Measurements from ENCODE around the gene FCSK. TPM values are rescaled to one million over a fixed set of nuclear protein-coding genes. Genes with fewer than 3 reads are reported as not detected.

FCSK gene
- total and polyA plus RNA-seq, 2 of the 8 experiments (the other 6 are each of a cell fraction or from before 2014, with no cell fraction given) = 4.6 to 5.1 TPM

GRCh38 chr16:70442344-70442743 lies 12.1 kb upstream of the FCSK start:
- H4K8ac ChIP-seq (ENCODE audit: extremely low read depth, insufficient read depth, low read length) = no peak overlapping the region
- H3K79me2 ChIP-seq (ENCODE audit: control insufficient read depth in 1 of 2, insufficient read depth in 2 of 2, low read length in 2 of 2) = peaks cover 0 to 11% of the 10 kb centered on the region in 2 experiments; a peak in 2 of 4 replicates
- DNase-seq (ENCODE audit: low read depth in 1 of 2, low spot score in 2 of 2) (no peak), FAIRE-seq (no peak)
- whole genome bisulfite sequencing, 2 experiments (ENCODE audit: extremely low coverage in 1 of 2, insufficient coverage in 1 of 2, insufficient read length in 1 of 2, insufficient replicate concordance in 2 of 2, low coverage in 1 of 2, low lambda C conversion rate in 2 of 2, missing lambda C conversion rate in 1 of 2) = 96% methylated on average over 7 of the region's 7 CpGs; no CpG with 5 or more reads in 1 of the 2 experiments
- H3K9me3 ChIP-seq (ENCODE audit: insufficient read depth in 2 of 2, low read depth in 1 of 2, low read length in 1 of 2) = no peaks in the 10 kb centered on the region
- H3K18ac ChIP-seq (ENCODE audit: extremely low read depth, low read length) = no peak overlapping the region
- CTCF ChIA-PET (ENCODE audit: partially characterized antibody) = interaction anchor here (0.6 to 2.6 kb wide), 5 partner anchors 9 to 54 kb away, joined by 3 to 10 read pairs (median 4); no protein-coding TSS in a partner anchor
- no peak overlapping the region for H2AFZ ChIP-seq (ENCODE audit: low read length)
- H3K4me1 ChIP-seq (replicated peaks in 1 of 4; ENCODE audit: control insufficient read depth in 3 of 4, insufficient read depth in 4 of 4, low read length in 3 of 4) = peaks cover 0 to 16% (median 11%) of the 10 kb centered on the region in 4 experiments; a peak in 6 of 7 replicates
- no peak overlapping the region for H2AK5ac ChIP-seq (ENCODE audit: low read depth, low read length)
- H2BK15ac ChIP-seq (ENCODE audit: low read length) = no peak overlapping the region
- H3K27ac ChIP-seq (ENCODE audit: low read depth, low read length) = no peak overlapping the region
- H3K4ac ChIP-seq (replicated peaks; ENCODE audit: insufficient read length, low read depth, low read length) = no peak overlapping the region
- H2BK20ac ChIP-seq (ENCODE audit: low read length) = no peak overlapping the region
- H4K5ac ChIP-seq (ENCODE audit: insufficient read length, low read depth, low read length) = no peak overlapping the region
- H2BK120ac ChIP-seq (replicated peaks; ENCODE audit: low read depth, low read length) = no peak overlapping the region
- H4K91ac ChIP-seq (replicated peaks; ENCODE audit: insufficient read length, low read length) = no peak overlapping the region
- H4K20me1 ChIP-seq (replicated peaks in 1 of 2; ENCODE audit: control insufficient read depth in 1 of 2, insufficient read depth in 2 of 2, low read length in 2 of 2) = no peaks in the 10 kb centered on the region
- H3K4me3 ChIP-seq (ENCODE audit: extremely low read depth in 1 of 4, insufficient read depth in 2 of 4, low read depth in 3 of 4, low read length in 4 of 4) = no peak overlapping the region
- H3K23ac ChIP-seq (ENCODE audit: insufficient read length) = no peak overlapping the region
- no peak overlapping the region for H2BK12ac ChIP-seq (ENCODE audit: low read depth, low read length)
- H3K79me1 ChIP-seq (ENCODE audit: low read depth, low read length) = 0 out of 2 replicates have a peak, but pooled peaks cover 3% of the 10 kb centered on the region
- H3K56ac ChIP-seq (replicated peaks; ENCODE audit: insufficient read length, low read depth, low read length) = no peak overlapping the region
- H3K23me2 ChIP-seq (ENCODE audit: low read depth, low read length) = peaks cover 11% of the 10 kb centered on the region
- H3K4me2 ChIP-seq (ENCODE audit: insufficient read depth in 1 of 2, low read depth in 2 of 2, low read length in 2 of 2) = no peak overlapping the region
- no peaks in the 10 kb centered on the region for H3K36me3 ChIP-seq (ENCODE audit: control insufficient read depth in 2 of 4, insufficient read depth in 4 of 4, low read length in 3 of 4)
- no peak overlapping the region for H3K9ac ChIP-seq (replicated peaks in 1 of 4; ENCODE audit: extremely low read depth in 1 of 4, low read depth in 3 of 4, low read length in 3 of 4)
- no peak overlapping the region for H2BK5ac ChIP-seq (ENCODE audit: low read depth, low read length)
- H3K14ac ChIP-seq (ENCODE audit: insufficient read length) = no peak overlapping the region
- POLR2A ChIA-PET (ENCODE audit: partially characterized antibody) = interaction anchor here (3.6 kb wide), 1 partner anchor 11 kb away, joined by 18 read pairs; the partner anchor contains the start of gene FCSK
- no peaks in the 10 kb centered on the region for H3K27me3 ChIP-seq (replicated peaks in 1 of 4; ENCODE audit: control insufficient read depth in 3 of 4, extremely low read depth in 1 of 4, insufficient read depth in 3 of 4, low read length in 3 of 4)
- TF ChIP-seq CBX5 (IDR thresholded peaks at IDR 0.05; ENCODE audit: low read depth, low read length) (no peak), TAF1 (IDR thresholded peaks at IDR 0.05; ENCODE audit: low read depth, low read length) (no peak), TCF12 (IDR thresholded peaks at IDR 0.05; ENCODE audit: low read depth, low read length) (no peak), NANOG (IDR thresholded peaks at IDR 0.05; ENCODE audit: insufficient read depth, low read depth, low read length, poor library complexity, severe bottlenecking) (no peak), SIN3A (conservative IDR thresholded peaks at IDR 0.05 in 1 of 2, IDR thresholded peaks at IDR 0.05 in 1 of 2; ENCODE audit: low read depth in 1 of 2, low read length in 2 of 2) (no peak), FOSL1 (IDR thresholded peaks at IDR 0.05; ENCODE audit: insufficient read depth, low read depth, low read length) (no peak), EZH2 (IDR thresholded peaks at IDR 0.05; ENCODE audit: low read depth, low read length, severe bottlenecking) (no peak), CHD1 (IDR thresholded peaks at IDR 0.05; ENCODE audit: low read depth, low read length) (no peak), BACH1 (IDR thresholded peaks at IDR 0.05; ENCODE audit: low read length) (no peak), CREB1 (IDR thresholded peaks at IDR 0.05) (no peak), KDM4A (IDR thresholded peaks at IDR 0.05; ENCODE audit: low read depth, low read length, severe bottlenecking) (no peak), YY1 (IDR thresholded peaks at IDR 0.05; ENCODE audit: low read depth, low read length) (no peak), ZNF274 (IDR thresholded peaks at IDR 0.05; ENCODE audit: borderline replicate concordance, extremely low read depth, low read length) (no peak), MAX (IDR thresholded peaks at IDR 0.05) (no peak)
